Measurements from ENCODE around the gene SLC6A11. TPM values are rescaled to one million over a fixed set of nuclear protein-coding genes. Genes with fewer than 3 reads are reported as not detected.

SLC6A11 gene
- polyA plus RNA-seq (ENCODE audit: insufficient read length in 12 of 12): under 1 TPM in 6 of 12 donors, not detected in 6; 0.08 to 0.81 (median 0.39) TPM
- long read RNA-seq, donor 1, partial matches to known transcripts: 0 of 1 reads
- long read RNA-seq, donor 1, other reads (novel, unspliced or antisense): 0 of 1 reads
- long read RNA-seq, donor 2: 0 reads
- long read RNA-seq, donor 3: 0 reads
- long read RNA-seq, donor 4: 0 reads
- long read RNA-seq, donor 5: 0 reads
- long read RNA-seq, donor 6: 0 reads
- long read RNA-seq, donor 7: 0 reads
- long read RNA-seq, donor 8: 0 reads
- long read RNA-seq, donor 9: 0 reads
- long read RNA-seq, donor 10: 0 reads
- long read RNA-seq, donor 11: 0 reads

GRCh38 chr3:10816019-10816862, at the start of gene SLC6A11:
TSS of gene SLC6A11 (plus strand) at chr3:10816228. CDS start at chr3:10816266, 38 bp downstream.
- DNase-seq: no peak

DNA sequence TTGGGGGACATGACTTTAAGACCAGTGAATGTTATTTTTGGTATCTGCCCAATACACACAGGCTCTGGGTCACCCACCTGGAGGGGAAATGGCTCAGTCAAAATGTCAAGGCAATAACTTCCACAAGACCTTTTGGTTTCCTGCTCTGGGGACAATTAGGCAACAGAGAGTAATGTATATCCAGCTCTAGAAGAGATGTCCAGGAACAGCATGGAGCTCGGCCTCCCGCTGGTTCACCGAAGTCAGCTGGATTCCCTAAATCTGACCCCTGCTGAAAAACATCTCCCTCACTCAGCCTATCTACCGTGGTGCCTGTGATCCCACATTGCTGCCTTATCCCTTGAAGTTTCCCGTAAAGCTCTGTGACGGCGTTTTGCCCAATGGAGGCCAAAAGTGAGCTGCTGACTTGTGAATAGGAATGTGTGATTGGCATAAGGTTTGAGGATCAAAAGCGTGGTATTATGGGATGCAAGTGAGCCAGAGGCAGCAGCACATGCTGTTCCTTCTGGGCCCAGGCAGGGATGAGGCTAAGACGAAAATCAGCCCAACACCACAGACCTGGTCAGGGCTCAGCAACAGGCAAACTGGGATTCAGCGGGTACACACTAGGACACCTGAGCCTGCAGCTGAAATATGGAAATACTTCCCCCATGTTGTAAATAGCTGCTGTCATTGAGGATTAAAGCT, 47.2 kb upstream of the SLC6A11 start:
- DNase-seq: no peak

DNA sequence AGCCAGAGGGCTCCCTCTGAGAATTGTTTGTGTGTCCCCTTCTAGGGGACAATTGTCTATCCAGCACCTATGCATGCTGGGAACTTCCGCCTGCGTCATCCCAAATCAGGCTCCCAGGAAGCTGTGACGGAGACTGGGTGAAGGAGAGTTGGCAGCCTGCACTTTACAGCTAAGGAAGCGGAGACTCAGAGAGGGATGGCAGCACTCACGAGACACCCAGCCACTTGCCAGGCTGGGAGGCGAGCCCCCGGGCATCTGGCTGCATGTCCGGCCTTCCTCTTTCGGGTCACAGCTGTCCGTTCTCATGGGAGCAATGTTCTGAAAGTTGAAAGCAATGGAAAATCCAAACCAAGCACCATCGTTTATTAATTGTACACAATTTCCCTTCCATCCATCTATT, 45.5 kb upstream of the SLC6A11 start:
- DNase-seq: no peak

DNA sequence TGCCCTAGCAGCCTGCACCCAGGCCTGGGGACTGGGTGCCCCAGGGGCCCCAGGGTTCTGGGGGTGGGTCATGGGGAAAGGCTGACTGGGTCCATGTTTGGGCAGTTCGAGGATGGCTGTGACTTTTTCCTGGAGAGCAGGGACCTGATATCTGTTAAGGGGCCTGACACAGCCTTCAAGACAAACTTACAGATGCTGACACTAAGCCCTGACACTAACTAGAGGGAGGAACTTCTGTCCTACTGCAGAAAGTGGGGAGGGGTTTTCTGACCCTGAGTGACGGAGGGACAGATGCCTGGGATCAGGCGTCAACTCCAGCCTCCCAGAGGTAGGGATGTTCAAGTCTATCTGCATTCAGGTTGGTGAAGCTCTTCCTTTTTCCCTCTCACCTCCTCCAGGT, 45.0 kb upstream of the SLC6A11 start:
- no peak for DNase-seq

- no peak for DNase-seq
These were observed 44.4 kb upstream of the SLC6A11 start for GRCh38 chr3:10771486-10772270.

DNA sequence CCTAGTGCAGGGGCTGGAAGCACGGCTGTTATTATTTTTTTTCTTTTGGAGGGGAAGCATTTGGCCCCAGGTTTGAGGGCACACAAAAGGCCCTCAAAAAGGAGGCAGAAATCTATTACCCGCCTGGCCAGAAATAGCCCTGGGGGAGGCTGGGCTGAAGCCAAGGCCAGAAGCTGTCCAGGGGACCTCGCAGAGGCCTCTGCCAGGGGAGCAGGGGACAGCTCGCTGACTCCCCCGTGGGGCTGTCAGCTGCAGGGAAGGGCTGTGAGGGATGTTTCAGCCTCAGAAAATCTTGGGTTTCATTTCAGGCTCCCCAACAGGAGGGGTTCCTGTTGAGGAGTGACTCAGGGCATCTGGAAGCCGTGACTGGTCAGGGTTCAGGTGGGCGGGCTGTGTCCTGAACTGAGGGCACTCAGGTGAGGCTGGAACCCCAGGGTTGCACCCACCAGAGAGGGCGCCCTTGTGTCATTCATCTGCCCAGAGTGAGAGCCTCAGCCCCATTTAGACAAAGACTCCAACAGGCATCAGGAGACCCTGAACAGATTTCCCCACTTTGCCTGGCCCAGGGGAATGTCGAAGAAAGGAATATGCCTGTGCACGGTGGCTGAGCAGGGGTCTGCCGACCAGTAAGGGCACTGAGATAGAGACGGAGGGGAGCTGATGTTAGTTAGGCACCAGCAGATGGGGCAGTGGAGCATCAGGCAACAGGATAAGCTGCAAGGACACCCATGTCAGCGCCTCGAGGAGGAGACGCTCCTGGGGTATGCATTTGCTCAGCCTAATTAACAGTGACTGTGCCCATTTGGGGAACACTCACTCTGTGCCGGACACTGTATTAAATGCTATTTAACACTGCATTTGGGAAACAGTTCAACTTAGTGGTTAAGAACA, 43.5 kb upstream of the SLC6A11 start:
- DNase-seq: no peak

DNA sequence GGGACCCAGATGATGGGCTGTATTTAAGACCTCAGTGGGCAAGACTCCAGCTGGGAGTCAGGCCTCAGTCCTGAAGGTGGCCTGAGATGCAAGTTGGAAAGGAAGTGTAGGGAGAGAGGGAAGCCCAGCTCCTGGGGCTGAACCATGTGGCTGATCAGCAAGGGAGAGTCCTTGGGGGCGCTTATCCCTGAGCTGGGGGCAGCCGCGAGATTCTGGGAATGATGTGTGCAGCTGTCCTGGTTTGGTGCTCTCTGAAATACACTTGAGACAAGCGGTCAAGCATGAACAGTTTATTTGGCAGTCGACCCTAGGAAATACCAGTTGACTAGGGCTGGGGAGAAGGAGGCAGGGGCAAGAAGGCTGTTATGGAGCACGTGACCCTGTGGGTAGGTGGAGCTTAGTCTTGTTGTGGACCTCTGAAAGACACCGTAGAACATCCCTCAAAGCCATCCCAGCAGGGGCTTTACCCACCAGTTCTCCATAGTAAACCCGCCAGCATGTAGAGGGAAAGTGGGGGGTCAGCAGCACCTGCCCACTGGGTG, 41.8 kb upstream of the SLC6A11 start:
- DNase-seq: no peak

DNA sequence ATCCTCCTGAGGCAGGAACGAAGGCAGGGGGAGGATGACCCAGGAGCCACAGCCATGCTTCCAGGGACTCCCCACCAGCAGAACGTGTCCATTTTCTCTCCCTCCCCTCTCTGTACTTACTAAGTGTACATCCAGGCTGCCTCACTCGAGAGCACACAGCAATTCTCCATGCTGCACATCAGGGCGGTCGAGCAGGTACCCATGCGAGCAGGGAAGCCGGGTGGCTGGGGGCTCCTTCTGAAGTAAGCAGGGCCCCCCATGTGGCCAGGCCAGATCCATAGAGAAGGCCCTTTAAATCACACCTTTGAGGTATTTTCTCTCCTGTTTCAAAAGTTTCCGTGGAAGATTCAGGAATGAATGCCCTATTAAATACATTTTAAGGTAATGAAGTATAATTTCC, 41.2 kb upstream of the SLC6A11 start:
- DNase-seq: no peak

DNA sequence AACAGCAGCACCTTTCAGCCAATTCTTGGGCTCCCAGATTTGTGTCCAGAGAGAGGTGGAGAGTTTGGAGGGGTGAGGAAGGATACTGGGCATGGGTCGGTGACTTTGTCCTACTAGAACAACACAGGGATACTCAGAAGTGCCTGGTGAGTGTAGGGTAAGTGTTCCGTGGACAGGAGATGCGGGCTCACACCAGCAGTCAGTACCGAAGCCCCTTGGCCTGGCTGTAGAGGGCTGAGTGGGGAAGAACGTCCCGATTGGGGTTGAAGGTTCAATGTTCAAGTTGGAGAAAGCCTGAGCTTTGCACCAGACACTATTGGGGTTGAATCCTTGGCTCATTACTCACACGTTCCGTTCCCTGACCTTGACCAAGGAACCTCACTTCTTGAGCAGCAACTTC, 40.8 kb upstream of the SLC6A11 start:
- DNase-seq: no peak

GRCh38 chr3:10775828-10776227, 40.2 kb upstream of the SLC6A11 start:
- DNase-seq: no peak

GRCh38 chr3:10777627-10778026, 38.4 kb upstream of the SLC6A11 start:
- no peak for DNase-seq

DNA sequence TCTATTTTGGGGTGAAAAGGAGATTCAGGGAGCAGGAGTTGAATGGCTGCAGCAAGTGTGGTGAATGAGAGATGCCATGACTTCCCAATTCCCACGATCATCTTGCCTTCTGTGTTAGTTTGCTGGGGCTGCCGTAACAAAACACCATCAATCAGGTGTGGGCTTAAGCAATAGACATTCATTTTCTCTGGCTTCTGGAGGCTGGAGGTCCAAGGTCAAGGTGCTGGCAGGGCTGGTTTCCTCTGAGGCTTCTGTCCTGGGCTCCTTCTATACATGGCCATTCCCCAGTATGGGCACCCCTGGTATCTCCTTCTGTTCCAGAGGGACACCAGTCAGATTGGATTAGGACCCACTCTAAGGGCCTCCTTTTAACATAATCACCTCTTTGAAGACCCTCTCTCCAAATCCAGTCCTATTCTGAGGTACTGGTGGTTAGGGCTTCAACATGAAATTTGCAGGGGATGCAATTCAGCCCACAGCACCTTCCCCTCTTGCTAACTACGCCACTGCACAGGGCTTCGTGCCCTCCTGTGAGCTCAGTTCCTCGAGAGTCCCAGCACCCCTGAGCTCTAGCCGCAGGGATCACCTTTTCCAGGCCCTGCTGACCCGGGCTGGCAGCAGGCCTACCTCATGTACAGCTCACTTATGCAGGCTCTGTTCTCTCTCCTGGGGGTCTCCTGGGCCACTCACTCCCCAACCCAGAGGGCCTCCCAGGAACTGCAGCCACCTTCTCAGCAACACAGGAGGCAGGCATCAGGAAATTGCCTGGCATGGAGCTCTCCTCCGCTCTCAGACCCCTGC, 37.3 kb upstream of the SLC6A11 start:
- no peak for DNase-seq

DNA sequence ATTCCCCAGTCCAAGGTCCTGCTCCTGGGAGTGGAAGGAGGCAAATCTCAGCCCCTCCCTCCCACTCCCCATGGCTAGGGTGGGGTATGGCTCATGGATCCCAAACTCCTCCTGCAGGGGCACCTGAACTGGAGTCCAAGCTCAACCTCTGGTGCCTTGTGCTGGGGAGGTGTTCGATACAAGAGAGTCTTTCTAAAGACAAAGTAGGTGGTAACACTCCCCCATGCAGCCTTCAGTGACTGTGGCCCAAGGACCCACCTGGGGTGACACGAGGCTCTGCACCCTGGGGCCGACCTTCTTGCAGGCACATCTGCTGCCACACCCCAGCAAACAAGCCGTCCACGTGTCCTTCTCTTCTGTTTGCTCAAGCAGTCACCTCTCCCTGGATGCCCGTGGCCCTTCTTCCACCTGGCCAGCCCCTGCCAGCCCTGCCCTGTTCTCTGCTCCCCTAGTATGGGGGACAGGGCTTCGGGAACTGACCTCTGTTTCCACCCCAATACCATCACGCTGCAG, 36.7 kb upstream of the SLC6A11 start:
- no peak for DNase-seq

- DNase-seq: no peak
These were observed 35.8 kb upstream of the SLC6A11 start for GRCh38 chr3:10780243-10780642.

DNA sequence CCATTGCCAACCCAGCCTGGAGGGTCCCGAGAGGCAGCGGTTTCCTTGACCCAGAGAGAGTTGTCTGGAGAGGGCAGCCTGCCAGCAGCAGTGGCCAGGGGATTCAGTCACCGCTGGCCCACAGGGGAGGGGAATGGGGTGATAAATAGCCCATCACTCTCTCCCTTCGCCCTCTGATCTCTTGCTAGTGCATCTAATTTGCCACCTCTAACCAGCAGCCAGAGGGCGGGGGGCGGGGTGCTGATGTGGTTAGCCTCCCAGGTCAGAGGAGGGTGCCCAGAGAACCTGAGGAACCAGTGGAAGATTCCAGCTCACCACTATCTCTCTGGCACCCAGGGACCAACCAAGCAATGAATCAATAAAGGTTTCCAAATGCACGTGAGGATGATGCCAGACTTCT, 35.1 kb upstream of the SLC6A11 start:
- no peak for DNase-seq

DNA sequence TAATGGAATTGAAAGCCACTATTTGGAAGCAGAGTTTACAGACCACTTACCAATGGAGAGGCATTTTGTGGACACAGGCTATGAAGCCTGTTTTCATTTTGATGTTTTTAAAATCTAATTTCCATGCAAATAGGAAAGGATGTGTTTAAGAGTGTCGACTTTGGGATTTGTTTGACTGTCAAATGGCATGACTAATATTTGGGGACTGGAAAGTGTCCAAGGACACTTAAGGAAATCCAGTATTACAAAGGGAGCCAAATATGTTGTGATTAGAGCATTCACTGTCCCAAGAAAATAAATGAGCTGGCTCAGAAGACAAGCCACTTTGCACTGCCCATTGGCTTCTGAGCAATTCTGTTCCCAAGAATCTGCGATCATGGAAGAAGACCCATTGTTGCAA, 34.0 kb upstream of the SLC6A11 start:
- DNase-seq: no peak

- no peak for DNase-seq
These were observed 32.4 kb upstream of the SLC6A11 start for GRCh38 chr3:10783360-10784351.

- DNase-seq: no peak
These were observed 29.4 kb upstream of the SLC6A11 start for GRCh38 chr3:10786640-10787039.

Data from muscle of arm (tissue), 14 donors.